Measurements from ENCODE around the gene CARD19. TPM values are rescaled to one million over a fixed set of nuclear protein-coding genes. Genes with fewer than 3 reads are reported as not detected.

Gene CARD19
- total and polyA plus RNA-seq, 9 of the 15 experiments (the other 6 are each of a cell fraction or from before 2014, with no cell fraction given): 0.90 to 34.9 (median 14.6) TPM

- TF ChIP-seq CEBPG (CRISPR knock-in tag; IDR thresholded peaks at IDR 0.05) (0 out of 2 replicates have a peak, but pooled peaks have one; percentile 9), CEBPG (tag; conservative IDR thresholded peaks at IDR 0.05 in 1 of 2, IDR thresholded peaks at IDR 0.05 in 1 of 2) (no peak), RAD21 (CRISPR knock-in tag; conservative IDR thresholded peaks at IDR 0.05 in 1 of 2, IDR thresholded peaks at IDR 0.05 in 1 of 2) (peak in 1 of 2 experiments; percentile 9; a peak in 1 of 4 replicates), CREB3 (tag; conservative IDR thresholded peaks at IDR 0.05; ENCODE audit: low read depth) (0 out of 2 replicates have a peak, but pooled peaks have one; percentile 16), SOX6 (IDR thresholded peaks at IDR 0.05) (peak; percentile 56), GABPA (tag; conservative IDR thresholded peaks at IDR 0.05; ENCODE audit: low read depth) (peak; percentile 71), FOXK2 (conservative IDR thresholded peaks at IDR 0.05 in 1 of 2, IDR thresholded peaks at IDR 0.05 in 1 of 2; ENCODE audit: low read depth in 2 of 2) (peak; percentile 56 to 74; a peak in 2 of 4 replicates), CBFA2T2 (conservative IDR thresholded peaks at IDR 0.05) (0 out of 2 replicates have a peak, but pooled peaks have one; percentile 4), BMI1 (IDR thresholded peaks at IDR 0.05; ENCODE audit: low read length) (no peak), CHD7 (IDR thresholded peaks at IDR 0.05; ENCODE audit: low read depth, low read length) (no peak), ETV1 (tag; conservative IDR thresholded peaks at IDR 0.05; ENCODE audit: low read depth) (peak; percentile 99), RBFOX2 (IDR thresholded peaks at IDR 0.05; ENCODE audit: low read depth, low read length) (no peak), ZNF589 (CRISPR knock-in tag; IDR thresholded peaks at IDR 0.05; ENCODE audit: low read depth) (peak; percentile 84), MEF2A (IDR thresholded peaks at IDR 0.05; ENCODE audit: control insufficient read depth, low read depth, low read length) (no peak)
Observed at GRCh38 chr9:93064392-93065134, 31.5 kb upstream of the CARD19 start (continued).

Measured in K562 (cell line).